Mucosa of rectum (tissue), 2 donors: ENCODE measurements around the gene DLX4.
A peak's percentile ranks its signal among the peaks of the same experiment; 100 is the strongest.

ENCODE experiments used
- H3K27ac ChIP-seq, 2 donors: one replicate each; pipeline ENCODE4 v1.7.0; 2013; ENCODE audit warnings: inconsistent platforms in 2 of 2, low read depth in 2 of 2, low read length in 2 of 2
- H3K27me3 ChIP-seq, 2 donors: one replicate each; pipeline ENCODE4 v1.7.0; 2013; ENCODE audit warnings: low read length in 2 of 2; ENCODE audit not compliant: control insufficient read depth in 2 of 2, insufficient read depth in 2 of 2
- H3K36me3 ChIP-seq, 2 donors: one replicate each; pipeline ENCODE4 v1.7.0; 2013; ENCODE audit warnings: low read length in 2 of 2; ENCODE audit not compliant: control insufficient read depth in 2 of 2, insufficient read depth in 2 of 2
- H3K4me1 ChIP-seq, 2 donors: one replicate each; pipeline ENCODE4 v1.7.0; 2013; ENCODE audit warnings: low read length in 2 of 2, mild to moderate bottlenecking in 1 of 2; ENCODE audit not compliant: control insufficient read depth in 2 of 2, insufficient read depth in 2 of 2
- H3K4me3 ChIP-seq, 2 donors: one replicate each; pipeline ENCODE4 v1.7.0; 2013; ENCODE audit warnings: low read length in 2 of 2
- H3K9ac ChIP-seq, 2 donors: one replicate each; pipeline ENCODE4 v1.7.0; 2013; ENCODE audit warnings: low read length in 2 of 2, low read depth in 1 of 2, mild to moderate bottlenecking in 1 of 2
- H3K9me3 ChIP-seq, 2 donors: one replicate each; pipeline ENCODE4 v1.7.0; 2013; ENCODE audit warnings: low read length in 2 of 2; ENCODE audit not compliant: control insufficient read depth in 2 of 2
- donor health status: healthy.
- donor health status: Normal muscosa, but diverticular disease.

The DLX4 gene, protein sequence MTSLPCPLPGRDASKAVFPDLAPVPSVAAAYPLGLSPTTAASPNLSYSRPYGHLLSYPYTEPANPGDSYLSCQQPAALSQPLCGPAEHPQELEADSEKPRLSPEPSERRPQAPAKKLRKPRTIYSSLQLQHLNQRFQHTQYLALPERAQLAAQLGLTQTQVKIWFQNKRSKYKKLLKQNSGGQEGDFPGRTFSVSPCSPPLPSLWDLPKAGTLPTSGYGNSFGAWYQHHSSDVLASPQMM

DNA sequence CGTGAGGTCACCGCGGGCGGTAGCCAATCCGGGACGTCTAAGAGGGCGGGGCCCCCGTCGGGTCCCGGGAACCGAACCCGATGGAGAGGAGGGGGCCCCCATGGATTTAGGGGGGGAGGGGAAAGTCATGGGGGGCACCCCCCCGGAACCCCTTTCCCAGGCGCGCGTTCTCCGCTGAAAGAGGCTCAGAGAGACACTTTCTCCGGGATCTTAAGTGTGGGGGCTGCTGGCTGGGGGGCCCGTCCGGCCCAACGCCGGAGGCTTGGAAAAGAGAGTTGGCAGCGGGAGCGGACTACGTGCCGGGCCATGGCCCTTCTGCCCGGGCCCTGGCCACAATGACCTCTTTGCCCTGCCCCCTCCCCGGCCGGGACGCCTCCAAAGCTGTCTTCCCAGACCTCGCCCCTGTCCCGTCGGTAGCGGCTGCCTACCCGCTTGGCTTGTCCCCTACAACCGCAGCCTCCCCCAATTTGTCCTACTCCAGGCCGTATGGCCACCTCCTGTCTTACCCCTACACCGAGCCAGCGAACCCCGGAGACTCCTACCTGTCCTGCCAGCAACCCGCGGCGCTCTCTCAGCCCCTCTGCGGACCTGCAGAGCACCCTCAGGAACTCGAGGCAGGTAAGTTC lies at the start of gene DLX4:
Gene DLX4 (plus strand): TSS at position 57 of the 626 bp plus-strand sequence. CDS start 279 bp downstream, at position 336.
- H3K27ac ChIP-seq = no peak within 1 kb of the TSS
- H3K4me1 ChIP-seq = peaks cover 3 to 11% of the 10 kb centered on the region in 2 donors
- peaks cover 77 to 94% of the 10 kb centered on the region in 2 donors for H3K27me3 ChIP-seq
- H3K4me3 ChIP-seq = peak within 1 kb of the TSS; percentile 44 to 76
- H3K36me3 ChIP-seq = no peaks in the 10 kb centered on the region
- no peak within 1 kb of the TSS for H3K9ac ChIP-seq
- H3K9me3 ChIP-seq = no peaks in the 10 kb centered on the region

DNA sequence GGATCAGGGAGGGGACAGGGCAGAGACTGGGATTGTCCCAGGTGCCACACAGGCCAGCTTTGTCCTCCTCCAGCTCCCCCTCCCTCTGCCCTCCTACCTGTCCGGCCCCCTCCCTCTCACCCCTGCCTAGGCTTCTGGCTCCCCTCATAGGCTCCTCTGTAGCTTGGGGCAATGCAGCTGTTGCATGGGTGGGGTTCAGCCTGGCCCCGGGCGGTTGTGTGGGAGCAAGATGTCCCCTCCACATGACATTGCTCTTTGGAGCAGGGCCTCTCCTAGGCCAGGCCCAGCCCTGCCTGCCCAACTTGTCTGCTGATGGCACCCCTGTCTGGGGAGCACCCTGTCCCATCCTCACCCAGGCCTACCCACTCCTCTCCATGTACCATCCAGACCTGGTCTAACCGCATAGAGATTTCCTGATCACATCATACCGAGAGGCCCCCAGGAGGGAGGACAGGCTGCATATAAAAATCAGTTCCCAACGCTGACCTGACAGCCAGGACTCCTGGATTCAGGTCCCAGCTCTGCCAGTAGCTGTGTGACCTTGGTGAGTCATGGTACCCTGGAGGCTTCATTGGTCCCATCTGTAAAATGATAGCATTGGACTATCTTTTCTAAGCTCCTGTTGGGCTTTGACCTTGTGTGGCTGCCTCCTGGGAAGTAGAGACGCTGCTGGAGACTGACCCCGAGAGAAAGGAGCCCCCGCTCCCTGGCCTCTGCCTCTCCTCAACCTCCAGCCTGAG lies 48.8 kb upstream of the DLX4 start:
- no peak overlapping the region for H3K9ac ChIP-seq
- no peaks in the 10 kb centered on the region for H3K9me3 ChIP-seq
- H3K4me3 ChIP-seq = no peak overlapping the region
- H3K27ac ChIP-seq = no peak overlapping the region
- no peaks in the 10 kb centered on the region for H3K36me3 ChIP-seq
- H3K27me3 ChIP-seq = peaks cover 9 to 23% of the 10 kb centered on the region in 2 donors
- H3K4me1 ChIP-seq = no peaks in the 10 kb centered on the region

- H3K27me3 ChIP-seq = peaks cover 0 to 12% of the 10 kb centered on the region in 2 donors
- no peak overlapping the region for H3K4me3 ChIP-seq
- no peak overlapping the region for H3K27ac ChIP-seq
- no peak overlapping the region for H3K9ac ChIP-seq
- H3K4me1 ChIP-seq = no peaks in the 10 kb centered on the region
- no peaks in the 10 kb centered on the region for H3K9me3 ChIP-seq
- no peaks in the 10 kb centered on the region for H3K36me3 ChIP-seq
Observed at GRCh38 chr17:49922095-49922494, 46.9 kb upstream of the DLX4 start.

DNA sequence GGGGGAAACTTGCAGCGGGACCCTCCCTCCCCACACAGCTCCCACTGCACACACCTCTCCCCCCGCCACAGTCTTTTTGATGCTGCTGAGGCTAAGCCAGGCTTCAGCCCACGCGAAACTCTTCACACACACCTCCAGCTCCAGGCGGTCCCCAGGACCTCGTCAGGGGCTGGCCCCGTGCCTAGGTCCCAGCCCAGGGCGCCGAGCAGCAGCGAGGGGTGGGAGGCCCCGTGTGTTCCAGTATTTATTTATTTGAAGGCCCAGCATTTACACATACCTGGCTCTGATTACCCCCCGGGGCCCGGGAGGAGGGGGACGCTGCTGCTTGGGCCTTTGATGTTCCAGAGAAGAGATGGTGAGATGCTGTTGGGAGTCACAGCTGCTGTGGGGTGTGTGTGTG lies 44.9 kb upstream of the DLX4 start:
- Histone ChIP-seq H3K4me3 (no peak overlapping the region), H3K9me3 (no peaks in the 10 kb centered on the region), H3K27me3 (peaks cover 10% of the 10 kb centered on the region in 2 donors), H3K36me3 (no peaks in the 10 kb centered on the region), H3K27ac (no peak overlapping the region), H3K9ac (no peak overlapping the region), H3K4me1 (no peaks in the 10 kb centered on the region)

DNA sequence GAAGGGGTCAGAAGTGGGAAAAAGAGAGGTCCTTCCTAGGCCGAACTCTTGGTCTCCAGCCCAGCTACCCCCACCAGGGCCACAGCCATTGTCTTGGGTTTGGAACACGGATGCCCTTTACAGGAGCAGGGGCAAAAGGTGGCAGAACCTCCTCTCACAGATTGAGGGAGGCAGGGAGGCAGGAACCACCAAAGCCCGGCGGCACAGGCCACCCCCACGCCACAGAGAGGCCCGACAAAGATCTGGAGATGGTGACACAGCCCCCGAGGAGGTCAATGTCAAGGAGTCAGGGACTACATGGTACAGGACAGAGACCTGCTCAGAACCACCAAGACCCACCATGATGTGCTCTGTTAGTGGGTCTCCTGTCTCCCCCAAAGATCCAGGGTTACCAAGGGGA lies 44.4 kb upstream of the DLX4 start:
- Histone ChIP-seq H3K27me3 (peaks cover 10 to 12% of the 10 kb centered on the region in 2 donors), H3K27ac (no peak overlapping the region), H3K9me3 (no peaks in the 10 kb centered on the region), H3K36me3 (no peaks in the 10 kb centered on the region), H3K4me3 (no peak overlapping the region), H3K4me1 (no peaks in the 10 kb centered on the region), H3K9ac (no peak overlapping the region)

DNA sequence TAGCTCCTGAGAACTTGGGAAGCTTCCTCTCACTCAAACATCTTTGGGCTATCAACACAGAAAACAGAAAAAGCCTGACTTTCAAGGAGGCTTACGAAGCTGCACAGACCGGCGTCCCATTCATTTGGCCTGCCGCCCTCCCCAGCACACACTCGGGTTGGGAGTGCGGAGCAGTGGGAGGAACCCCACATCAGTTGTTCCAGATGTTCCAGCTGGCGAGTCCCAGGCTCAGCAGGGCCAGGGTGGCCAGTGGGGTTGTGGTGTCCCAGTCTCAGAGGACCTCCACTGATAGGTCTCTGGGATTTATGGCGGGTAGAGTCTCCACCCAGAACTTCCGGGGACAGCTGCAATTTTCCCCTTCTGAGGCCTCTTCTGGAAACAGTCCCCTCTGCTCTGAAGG lies 43.1 kb upstream of the DLX4 start:
- no peak overlapping the region for H3K9ac ChIP-seq
- H3K9me3 ChIP-seq = no peaks in the 10 kb centered on the region
- H3K4me1 ChIP-seq = no peaks in the 10 kb centered on the region
- H3K27me3 ChIP-seq = peaks cover 12 to 14% of the 10 kb centered on the region in 2 donors
- no peaks in the 10 kb centered on the region for H3K36me3 ChIP-seq
- H3K27ac ChIP-seq = no peak overlapping the region
- H3K4me3 ChIP-seq = no peak overlapping the region

DNA sequence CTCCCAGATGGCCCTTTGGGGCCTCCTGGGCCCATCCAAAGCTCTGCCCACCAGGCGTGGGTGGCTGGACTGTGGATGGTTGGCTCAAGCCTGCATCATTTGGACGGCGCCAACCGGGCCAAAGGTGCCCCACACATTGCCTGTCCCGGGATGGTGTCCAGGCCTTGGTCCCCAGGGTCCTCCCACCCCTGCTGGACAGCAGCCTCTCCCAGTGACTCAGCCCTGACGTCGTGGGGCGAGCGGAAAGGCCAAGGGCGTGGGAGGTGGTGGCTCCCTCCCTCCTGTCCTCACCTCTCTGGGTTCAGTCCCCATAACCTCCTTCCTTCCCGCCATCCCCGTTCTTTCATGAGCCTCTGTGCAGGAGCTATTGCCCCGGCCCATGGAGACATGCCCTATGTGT lies 42.1 kb upstream of the DLX4 start:
- H3K36me3 ChIP-seq = no peaks in the 10 kb centered on the region
- no peak overlapping the region for H3K9ac ChIP-seq
- no peaks in the 10 kb centered on the region for H3K9me3 ChIP-seq
- no peaks in the 10 kb centered on the region for H3K4me1 ChIP-seq
- H3K27ac ChIP-seq = no peak overlapping the region
- no peak overlapping the region for H3K4me3 ChIP-seq
- H3K27me3 ChIP-seq = peaks cover 10 to 14% of the 10 kb centered on the region in 2 donors

DNA sequence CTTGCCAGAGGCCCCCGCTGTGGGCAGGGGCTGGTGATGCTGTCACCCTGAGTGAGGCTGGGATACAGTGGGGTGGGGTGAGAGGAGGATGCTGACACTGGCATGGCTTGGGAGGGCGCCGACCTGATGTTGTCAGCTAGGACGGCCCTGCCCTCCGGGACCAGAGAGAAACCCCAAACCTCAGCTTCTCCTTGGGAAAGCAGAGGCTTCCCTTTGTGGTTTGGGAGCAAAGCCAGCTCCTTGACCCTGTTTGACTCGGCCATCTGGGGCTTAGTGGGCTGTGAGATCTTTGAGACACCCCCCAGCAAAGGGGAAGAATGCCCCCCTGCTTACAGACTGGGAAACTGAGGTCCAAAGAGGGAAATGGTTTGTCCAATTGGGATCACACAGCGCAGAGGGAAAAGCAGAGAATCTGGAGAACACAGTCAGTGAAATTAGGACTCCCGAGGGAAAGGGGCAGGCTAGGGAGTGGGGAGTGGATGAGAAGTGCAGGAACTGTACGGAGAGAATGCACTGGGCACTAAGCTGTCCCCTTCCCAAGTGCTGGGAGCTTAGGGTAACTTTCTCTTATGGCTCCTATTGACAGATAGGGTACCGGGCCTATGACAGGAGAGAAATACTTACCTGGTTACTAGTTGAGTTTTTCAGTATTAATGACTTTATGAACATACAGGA lies 40.7 kb upstream of the DLX4 start:
- Histone ChIP-seq H3K27ac (no peak overlapping the region), H3K36me3 (no peaks in the 10 kb centered on the region), H3K4me3 (no peak overlapping the region), H3K9ac (no peak overlapping the region), H3K9me3 (no peaks in the 10 kb centered on the region), H3K4me1 (no peaks in the 10 kb centered on the region), H3K27me3 (peaks cover 11 to 17% of the 10 kb centered on the region in 2 donors)

DNA sequence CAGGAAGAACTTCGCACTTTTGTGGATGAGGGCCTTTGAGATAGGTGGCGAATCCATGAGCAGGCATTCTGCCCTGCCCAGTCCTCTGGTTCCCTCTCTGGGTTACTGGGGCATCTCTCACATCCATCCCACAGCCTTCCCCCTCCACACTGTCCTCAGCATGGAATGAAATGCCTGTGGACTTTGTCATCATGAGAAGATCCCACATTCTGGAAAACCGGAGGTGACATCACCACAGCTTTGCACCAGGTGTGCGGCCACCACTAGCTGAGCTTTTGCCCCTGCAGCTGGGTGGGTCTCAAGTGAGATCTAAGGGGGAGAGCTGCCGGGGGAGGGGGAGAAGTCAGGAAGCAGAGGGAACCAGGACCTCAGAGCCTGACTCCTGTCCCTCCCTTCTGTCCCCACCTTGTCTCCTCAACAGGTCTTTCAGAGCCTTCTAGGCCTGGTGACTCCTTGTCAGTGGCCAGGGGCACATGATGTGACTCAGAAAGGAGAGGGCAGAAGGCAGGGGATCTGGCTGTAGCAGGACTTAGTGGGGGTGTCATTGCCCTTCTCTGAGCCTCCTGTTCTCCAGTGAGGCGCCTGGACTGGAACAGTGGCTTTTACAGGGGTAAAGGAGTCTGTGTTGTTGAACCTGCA lies 40.0 kb upstream of the DLX4 start:
- H3K4me1 ChIP-seq = no peaks in the 10 kb centered on the region
- no peaks in the 10 kb centered on the region for H3K9me3 ChIP-seq
- H3K27ac ChIP-seq = no peak overlapping the region
- no peaks in the 10 kb centered on the region for H3K36me3 ChIP-seq
- H3K9ac ChIP-seq = no peak overlapping the region
- H3K4me3 ChIP-seq = no peak overlapping the region
- peaks cover 12 to 18% of the 10 kb centered on the region in 2 donors for H3K27me3 ChIP-seq
